SK-N-SH treated with all-trans-retinoic acid at 6 μM for 48 hours (cell line): ENCODE results near the gene RAD51B.

Experiments used
- ATAC-seq: fragments of 200-7000 bp; cut with Tn5 transposase; 3 replicates; pipeline ENCODE4 v1.9.1; 2020; ENCODE audit warnings: mild to moderate bottlenecking, moderate library complexity
- ARNTL ChIP-seq: fragments of 450-650 bp; formaldehyde crosslinking; IDR thresholded peaks from 2 replicates; pipeline ENCODE4 v1.5.0; 2020; ENCODE audit warnings: low read depth, mild to moderate bottlenecking, moderate library complexity, borderline replicate concordance
- BACH2 ChIP-seq: fragments of 250-450 bp; sonication (Bioruptor Pico); IDR thresholded peaks from 2 replicates; pipeline ENCODE4 v1.9.0; 2021; ENCODE audit warnings: mild to moderate bottlenecking, borderline replicate concordance
- CSDC2 ChIP-seq: fragments of 250-450 bp; sonication (Bioruptor Pico); IDR thresholded peaks from 2 replicates; pipeline ENCODE4 v1.5.0; 2020; ENCODE audit warnings: mild to moderate bottlenecking, moderate library complexity
- ESRRG ChIP-seq: fragments of 250-450 bp; sonication (Bioruptor Pico); IDR thresholded peaks from 2 replicates; pipeline ENCODE4 v1.6.1; 2021; ENCODE audit warnings: mild to moderate bottlenecking
- GLIS3 ChIP-seq: fragments of 250-450 bp; sonication (Bioruptor Pico); IDR thresholded peaks from 2 replicates; pipeline ENCODE4 v1.5.0; 2020; ENCODE audit warnings: mild to moderate bottlenecking, moderate library complexity
- OSR1 ChIP-seq: fragments of 250-450 bp; sonication (Bioruptor Pico); IDR thresholded peaks from 2 replicates; pipeline ENCODE4 v1.8.0; 2022; ENCODE audit warnings: moderate library complexity, mild to moderate bottlenecking, inconsistent platforms
- PPARA ChIP-seq: fragments of 250-450 bp; sonication (Bioruptor Pico); IDR thresholded peaks from 2 replicates; pipeline ENCODE4 v1.5.0; 2020; ENCODE audit warnings: mild to moderate bottlenecking, borderline replicate concordance
- SNAI2 ChIP-seq: fragments of 250-450 bp; sonication (Bioruptor Pico); IDR thresholded peaks from 2 replicates; pipeline ENCODE4 v1.5.0; 2020; ENCODE audit warnings: mild to moderate bottlenecking, moderate library complexity
- TCF4 ChIP-seq: fragments of 250-450 bp; sonication (Bioruptor Pico); IDR thresholded peaks from 2 replicates; pipeline ENCODE4 v1.8.0; 2021; ENCODE audit warnings: mild to moderate bottlenecking, moderate library complexity, borderline replicate concordance
- TOX ChIP-seq: fragments of 250-450 bp; sonication (Bioruptor Pico); IDR thresholded peaks from 2 replicates; pipeline ENCODE4 v1.8.0; 2021; ENCODE audit warnings: mild to moderate bottlenecking, moderate library complexity, borderline replicate concordance
- ZFP3 ChIP-seq: fragments of 250-450 bp; sonication (Bioruptor Pico); IDR thresholded peaks from 2 replicates; pipeline ENCODE4 v1.5.0; 2020; ENCODE audit warnings: mild to moderate bottlenecking, moderate library complexity
- ZFP30 ChIP-seq: fragments of 450-650 bp; formaldehyde crosslinking; IDR thresholded peaks from 2 replicates; pipeline ENCODE4 v1.5.0; 2022; ENCODE audit warnings: mild to moderate bottlenecking, moderate library complexity
- ZNF565 ChIP-seq: fragments of 450-650 bp; formaldehyde crosslinking; conservative IDR thresholded peaks from 2 replicates; pipeline ENCODE4 v1.5.0; 2020; ENCODE audit warnings: low read depth, mild to moderate bottlenecking, moderate library complexity
- ZNF70 ChIP-seq: fragments of 450-650 bp; formaldehyde crosslinking; IDR thresholded peaks from 2 replicates; pipeline ENCODE4 v1.5.0; 2020; ENCODE audit warnings: mild to moderate bottlenecking, moderate library complexity
- ZNF8 ChIP-seq: fragments of 450-650 bp; formaldehyde crosslinking; IDR thresholded peaks from 2 replicates; pipeline ENCODE4 v1.5.0; 2020; ENCODE audit warnings: mild to moderate bottlenecking, moderate library complexity
- TF ChIP-seq, protein P1 (sequence below): fragments of 250-450 bp; sonication (Bioruptor Pico); IDR thresholded peaks from 2 replicates; pipeline ENCODE4 v1.8.0; 2021; ENCODE audit warnings: low read depth, mild to moderate bottlenecking, moderate library complexity, borderline replicate concordance
- TF ChIP-seq, protein P2 (sequence below): fragments of 250-450 bp; sonication (Bioruptor Pico); IDR thresholded peaks from 2 replicates; pipeline ENCODE4 v1.5.0; 2020; ENCODE audit warnings: mild to moderate bottlenecking, moderate library complexity
- TF ChIP-seq, protein P3 (sequence below): fragments of 250-450 bp; sonication (Bioruptor Pico); IDR thresholded peaks from 2 replicates; pipeline ENCODE4 v1.8.0; 2020; ENCODE audit warnings: mild to moderate bottlenecking, moderate library complexity, borderline replicate concordance
- TF ChIP-seq, protein P4 (sequence below): fragments of 250-450 bp; sonication (Bioruptor Pico); IDR thresholded peaks from 2 replicates; pipeline ENCODE4 v1.5.1; 2021; ENCODE audit warnings: mild to moderate bottlenecking, moderate library complexity

The RAD51B gene

DNA sequence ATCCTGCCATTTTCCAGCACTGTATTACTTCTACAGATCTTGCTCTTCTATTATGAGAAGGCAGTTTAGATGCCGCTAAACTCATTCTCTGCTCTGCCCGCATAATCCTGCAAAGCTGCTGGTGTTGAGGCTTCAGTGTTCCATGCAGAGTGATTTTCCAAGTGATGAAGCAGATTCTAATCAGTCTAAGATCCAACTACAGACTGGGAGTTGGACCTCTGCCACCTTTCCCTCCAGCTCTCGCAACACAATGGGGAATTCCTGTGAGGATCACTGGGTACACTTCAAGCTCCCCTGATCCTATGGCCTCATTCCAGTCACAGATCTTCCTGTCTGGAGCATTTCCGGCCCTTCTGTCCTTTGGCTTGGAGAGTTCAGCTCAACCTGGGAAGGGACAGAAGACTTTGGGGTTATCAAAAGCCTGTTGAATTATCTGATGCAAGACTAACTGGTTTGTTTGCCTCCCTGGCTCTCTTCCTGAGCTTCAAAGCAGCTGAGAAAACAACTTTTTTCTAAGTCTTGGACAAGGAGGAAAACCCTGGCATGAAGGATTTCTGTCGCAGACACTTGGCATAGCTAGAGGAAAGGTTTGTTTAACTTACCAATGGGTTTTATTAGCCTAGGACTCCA is 639.4 kb downstream of the RAD51B start:
- peak; percentile 75 for ATAC-seq
- no peak for TF ChIP-seq ZFP3 (CRISPR knock-in tag)
- TF ChIP-seq TCF4 (CRISPR knock-in tag) = no peak
- no peak for TF ChIP-seq TOX (CRISPR knock-in tag)
- no peak for TF ChIP-seq ZNF8
- no peak for TF ChIP-seq ARNTL
- TF ChIP-seq, protein P1, sequence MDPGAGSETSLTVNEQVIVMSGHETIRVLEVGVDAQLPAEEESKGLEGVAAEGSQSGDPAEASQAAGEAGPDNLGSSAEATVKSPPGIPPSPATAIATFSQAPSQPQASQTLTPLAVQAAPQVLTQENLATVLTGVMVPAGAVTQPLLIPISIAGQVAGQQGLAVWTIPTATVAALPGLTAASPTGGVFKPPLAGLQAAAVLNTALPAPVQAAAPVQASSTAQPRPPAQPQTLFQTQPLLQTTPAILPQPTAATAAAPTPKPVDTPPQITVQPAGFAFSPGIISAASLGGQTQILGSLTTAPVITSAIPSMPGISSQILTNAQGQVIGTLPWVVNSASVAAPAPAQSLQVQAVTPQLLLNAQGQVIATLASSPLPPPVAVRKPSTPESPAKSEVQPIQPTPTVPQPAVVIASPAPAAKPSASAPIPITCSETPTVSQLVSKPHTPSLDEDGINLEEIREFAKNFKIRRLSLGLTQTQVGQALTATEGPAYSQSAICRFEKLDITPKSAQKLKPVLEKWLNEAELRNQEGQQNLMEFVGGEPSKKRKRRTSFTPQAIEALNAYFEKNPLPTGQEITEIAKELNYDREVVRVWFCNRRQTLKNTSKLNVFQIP (CRISPR knock-in tag) = no peak

DNA sequence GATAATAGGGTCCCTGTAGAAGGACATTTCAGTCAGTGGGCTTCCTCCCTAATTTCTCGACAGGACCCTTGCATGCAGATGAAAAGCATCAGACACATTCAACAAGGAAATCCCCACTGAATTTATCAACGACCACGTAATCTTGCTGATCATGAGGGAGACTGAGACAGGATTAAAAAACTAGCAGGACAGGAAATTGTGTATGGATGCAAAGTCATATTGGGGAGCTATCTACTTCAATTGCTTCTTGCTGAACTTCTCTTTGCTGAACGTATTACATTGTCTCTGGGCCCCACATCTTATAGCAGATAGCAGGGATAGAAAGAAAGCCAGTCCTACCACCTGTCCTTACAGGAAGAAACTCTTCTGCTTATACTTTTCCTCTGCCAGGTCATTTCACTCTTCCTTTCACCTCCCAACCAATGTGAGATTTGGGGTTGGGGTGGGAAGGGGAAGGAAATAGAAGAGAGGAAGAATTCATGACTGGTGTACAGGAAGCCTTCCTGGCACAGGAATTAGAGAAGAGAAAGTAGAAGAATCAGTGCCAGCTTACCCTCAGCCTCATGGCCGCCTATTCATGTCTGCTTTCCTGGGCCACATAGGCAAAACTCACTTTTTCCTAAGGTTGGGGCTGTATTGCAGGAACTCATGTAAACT is 640.0 kb downstream of the RAD51B start:
- TF ChIP-seq SNAI2 (no peak), OSR1 (CRISPR knock-in tag) (no peak), ZNF70 (no peak), CSDC2 (CRISPR knock-in tag) (no peak), ZFP30 (CRISPR knock-in tag) (no peak), ARNTL (no peak), TCF4 (CRISPR knock-in tag) (no peak), TOX (CRISPR knock-in tag) (no peak), ZFP3 (CRISPR knock-in tag) (no peak), ESRRG (CRISPR knock-in tag) (no peak), PPARA (CRISPR knock-in tag) (no peak)
- TF ChIP-seq, protein P2, sequence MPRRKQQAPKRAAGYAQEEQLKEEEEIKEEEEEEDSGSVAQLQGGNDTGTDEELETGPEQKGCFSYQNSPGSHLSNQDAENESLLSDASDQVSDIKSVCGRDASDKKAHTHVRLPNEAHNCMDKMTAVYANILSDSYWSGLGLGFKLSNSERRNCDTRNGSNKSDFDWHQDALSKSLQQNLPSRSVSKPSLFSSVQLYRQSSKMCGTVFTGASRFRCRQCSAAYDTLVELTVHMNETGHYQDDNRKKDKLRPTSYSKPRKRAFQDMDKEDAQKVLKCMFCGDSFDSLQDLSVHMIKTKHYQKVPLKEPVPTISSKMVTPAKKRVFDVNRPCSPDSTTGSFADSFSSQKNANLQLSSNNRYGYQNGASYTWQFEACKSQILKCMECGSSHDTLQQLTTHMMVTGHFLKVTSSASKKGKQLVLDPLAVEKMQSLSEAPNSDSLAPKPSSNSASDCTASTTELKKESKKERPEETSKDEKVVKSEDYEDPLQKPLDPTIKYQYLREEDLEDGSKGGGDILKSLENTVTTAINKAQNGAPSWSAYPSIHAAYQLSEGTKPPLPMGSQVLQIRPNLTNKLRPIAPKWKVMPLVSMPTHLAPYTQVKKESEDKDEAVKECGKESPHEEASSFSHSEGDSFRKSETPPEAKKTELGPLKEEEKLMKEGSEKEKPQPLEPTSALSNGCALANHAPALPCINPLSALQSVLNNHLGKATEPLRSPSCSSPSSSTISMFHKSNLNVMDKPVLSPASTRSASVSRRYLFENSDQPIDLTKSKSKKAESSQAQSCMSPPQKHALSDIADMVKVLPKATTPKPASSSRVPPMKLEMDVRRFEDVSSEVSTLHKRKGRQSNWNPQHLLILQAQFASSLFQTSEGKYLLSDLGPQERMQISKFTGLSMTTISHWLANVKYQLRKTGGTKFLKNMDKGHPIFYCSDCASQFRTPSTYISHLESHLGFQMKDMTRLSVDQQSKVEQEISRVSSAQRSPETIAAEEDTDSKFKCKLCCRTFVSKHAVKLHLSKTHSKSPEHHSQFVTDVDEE (CRISPR knock-in tag) = no peak
- TF ChIP-seq, protein P1 (CRISPR knock-in tag) = no peak
- no peak for ATAC-seq

DNA sequence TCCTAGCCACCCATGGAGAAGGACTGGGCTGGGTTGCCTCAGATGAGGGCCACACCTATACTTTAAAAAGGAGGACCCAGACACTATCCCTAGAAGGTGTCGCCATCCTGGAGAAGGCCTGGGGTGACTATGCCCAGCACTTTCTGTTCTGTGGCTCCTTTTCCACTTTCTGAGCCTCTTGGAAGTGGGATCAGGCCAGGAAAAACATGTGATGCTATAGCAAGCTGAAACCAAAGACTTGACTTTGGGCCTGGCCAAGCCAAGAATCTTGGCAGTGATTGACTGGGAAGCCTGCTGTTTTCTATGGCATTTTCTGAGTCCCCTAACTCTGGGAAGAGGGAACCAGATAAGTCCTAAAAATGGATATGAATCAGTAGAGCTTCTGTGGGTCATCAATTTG is 641.0 kb downstream of the RAD51B start:
- ATAC-seq = no peak

DNA sequence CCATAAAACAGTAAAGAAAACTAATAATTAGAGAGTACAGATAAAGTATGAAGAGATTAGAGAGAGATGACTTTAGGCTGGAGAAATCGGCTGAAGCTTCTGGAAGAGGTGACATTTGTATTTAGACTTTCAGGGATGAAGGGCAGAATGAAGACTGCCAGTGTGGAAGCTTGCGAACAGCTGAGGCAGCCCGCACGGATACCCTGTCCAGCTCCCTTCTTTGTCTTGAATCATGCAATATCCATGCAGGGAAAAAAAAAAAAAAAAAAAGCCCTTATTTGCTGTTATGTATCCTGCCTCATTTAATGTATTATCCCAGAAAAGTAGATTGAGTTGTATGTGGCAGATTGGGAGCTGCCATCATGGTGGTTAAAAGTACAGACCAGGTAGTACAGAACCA is 641.5 kb downstream of the RAD51B start:
- ATAC-seq = no peak
- TF ChIP-seq, protein P3, sequence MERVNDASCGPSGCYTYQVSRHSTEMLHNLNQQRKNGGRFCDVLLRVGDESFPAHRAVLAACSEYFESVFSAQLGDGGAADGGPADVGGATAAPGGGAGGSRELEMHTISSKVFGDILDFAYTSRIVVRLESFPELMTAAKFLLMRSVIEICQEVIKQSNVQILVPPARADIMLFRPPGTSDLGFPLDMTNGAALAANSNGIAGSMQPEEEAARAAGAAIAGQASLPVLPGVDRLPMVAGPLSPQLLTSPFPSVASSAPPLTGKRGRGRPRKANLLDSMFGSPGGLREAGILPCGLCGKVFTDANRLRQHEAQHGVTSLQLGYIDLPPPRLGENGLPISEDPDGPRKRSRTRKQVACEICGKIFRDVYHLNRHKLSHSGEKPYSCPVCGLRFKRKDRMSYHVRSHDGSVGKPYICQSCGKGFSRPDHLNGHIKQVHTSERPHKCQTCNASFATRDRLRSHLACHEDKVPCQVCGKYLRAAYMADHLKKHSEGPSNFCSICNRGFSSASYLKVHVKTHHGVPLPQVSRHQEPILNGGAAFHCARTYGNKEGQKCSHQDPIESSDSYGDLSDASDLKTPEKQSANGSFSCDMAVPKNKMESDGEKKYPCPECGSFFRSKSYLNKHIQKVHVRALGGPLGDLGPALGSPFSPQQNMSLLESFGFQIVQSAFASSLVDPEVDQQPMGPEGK = no peak
- TF ChIP-seq ZNF565 (CRISPR knock-in tag) = no peak

More for the DNA sequence above, 641.0 kb downstream of the RAD51B start:
- no peak for TF ChIP-seq CSDC2 (CRISPR knock-in tag)
- TF ChIP-seq, all 23 proteins: peak for 0

DNA sequence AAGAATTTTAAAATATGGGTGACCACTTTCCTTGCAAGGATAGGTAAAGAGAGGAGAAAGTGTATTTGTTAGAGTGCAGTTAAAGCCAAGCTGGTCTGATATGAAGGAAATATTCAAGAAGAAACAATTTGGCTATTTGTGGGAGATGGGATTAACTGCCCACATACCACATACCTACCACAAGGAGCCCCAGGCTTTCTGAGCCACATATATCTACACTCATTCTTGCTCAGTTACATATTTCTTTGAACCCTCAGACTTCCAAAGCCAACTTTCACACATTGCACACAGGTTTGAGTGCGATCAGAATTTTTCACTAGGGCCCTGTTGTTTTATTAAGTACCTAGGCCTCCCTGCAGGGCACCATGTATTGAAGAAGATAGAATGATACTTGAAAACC is 643.1 kb downstream of the RAD51B start:
- TF ChIP-seq OSR1 (CRISPR knock-in tag) (no peak), TCF4 (CRISPR knock-in tag) (no peak), CSDC2 (CRISPR knock-in tag) (no peak), GLIS3 (no peak), BACH2 (CRISPR knock-in tag) (no peak), ARNTL (no peak), TOX (CRISPR knock-in tag) (no peak)
- TF ChIP-seq, protein P4, sequence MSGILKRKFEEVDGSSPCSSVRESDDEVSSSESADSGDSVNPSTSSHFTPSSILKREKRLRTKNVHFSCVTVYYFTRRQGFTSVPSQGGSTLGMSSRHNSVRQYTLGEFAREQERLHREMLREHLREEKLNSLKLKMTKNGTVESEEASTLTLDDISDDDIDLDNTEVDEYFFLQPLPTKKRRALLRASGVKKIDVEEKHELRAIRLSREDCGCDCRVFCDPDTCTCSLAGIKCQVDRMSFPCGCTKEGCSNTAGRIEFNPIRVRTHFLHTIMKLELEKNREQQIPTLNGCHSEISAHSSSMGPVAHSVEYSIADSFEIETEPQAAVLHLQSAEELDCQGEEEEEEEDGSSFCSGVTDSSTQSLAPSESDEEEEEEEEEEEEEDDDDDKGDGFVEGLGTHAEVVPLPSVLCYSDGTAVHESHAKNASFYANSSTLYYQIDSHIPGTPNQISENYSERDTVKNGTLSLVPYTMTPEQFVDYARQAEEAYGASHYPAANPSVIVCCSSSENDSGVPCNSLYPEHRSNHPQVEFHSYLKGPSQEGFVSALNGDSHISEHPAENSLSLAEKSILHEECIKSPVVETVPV (CRISPR knock-in tag) = no peak
- TF ChIP-seq, protein P2 (CRISPR knock-in tag) = no peak
- ATAC-seq = peak; percentile 12; the same call in 1 of the 3 replicates
